ENCODE measurements around the gene ALB.

- TF ChIP-seq CTCF (IDR thresholded peaks at IDR 0.05): no peak
- no peak for TF ChIP-seq EZH2 (IDR thresholded peaks at IDR 0.05)
Measured at GRCh38 chr4:73391774-73392173, 12.3 kb upstream of the ALB start.

Data from neural progenitor cell (in vitro differentiated cells).